Fibroblast of skin of right quadriceps (primary cell): ENCODE data around the gene GNB1L.

Source experiments
- DNase-seq: peaks from one replicate; pipeline ENCODE4 v3.0.0-alpha.2; 2013

Gene GNB1L

DNA sequence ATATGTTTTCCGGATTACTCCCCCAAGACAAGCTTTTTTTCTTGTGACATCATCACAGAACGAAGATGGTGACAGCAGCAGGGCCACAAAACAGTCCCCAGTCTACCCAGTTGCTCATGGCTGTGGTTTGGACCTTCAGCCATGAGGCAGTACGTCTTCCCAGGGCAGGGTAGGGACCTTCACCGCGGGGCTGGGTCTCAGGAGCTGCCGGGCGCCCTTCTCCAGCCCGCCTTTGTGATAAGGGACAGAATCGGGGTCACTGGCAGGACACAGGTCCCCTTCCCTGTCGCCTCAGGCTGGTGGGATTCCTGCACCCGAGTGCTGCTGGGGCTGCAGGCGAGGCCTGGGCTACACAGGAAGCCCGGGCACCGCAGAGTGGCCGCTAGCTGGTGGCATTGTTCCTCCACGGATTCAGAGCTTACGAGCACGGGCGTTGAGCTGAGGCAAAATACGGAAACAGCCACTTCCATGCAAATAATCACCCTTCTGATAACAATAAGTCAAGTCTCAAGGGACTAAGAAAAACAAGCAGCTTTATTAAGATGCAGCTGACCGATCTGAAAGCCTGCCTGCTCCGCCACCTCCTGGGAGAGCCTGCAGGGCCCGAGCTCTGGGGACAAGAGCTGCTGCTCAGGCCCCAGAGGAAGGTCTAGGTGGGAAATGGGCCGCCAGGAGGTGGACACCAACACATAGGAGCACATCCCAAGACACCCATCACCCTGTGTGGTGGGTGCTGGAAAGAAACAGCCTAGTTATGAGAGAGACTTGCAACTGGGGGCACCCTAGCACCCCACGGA lies 81.8 kb downstream of the GNB1L start:
- DNase-seq, result no peak

DNA sequence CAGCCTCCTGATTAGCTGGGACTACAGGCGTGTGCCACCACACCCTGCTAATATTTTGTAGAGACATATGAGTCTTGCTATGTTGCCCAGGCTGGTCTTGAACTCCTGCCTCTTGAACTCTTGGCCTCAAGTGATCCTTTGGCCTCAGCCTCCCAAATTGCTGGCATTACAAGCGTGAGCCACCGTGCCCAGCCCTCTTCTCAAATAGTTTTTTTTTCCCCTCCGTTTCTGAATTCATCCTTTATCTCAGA lies 82.3 kb downstream of the GNB1L start:
- DNase-seq, result no peak

DNA sequence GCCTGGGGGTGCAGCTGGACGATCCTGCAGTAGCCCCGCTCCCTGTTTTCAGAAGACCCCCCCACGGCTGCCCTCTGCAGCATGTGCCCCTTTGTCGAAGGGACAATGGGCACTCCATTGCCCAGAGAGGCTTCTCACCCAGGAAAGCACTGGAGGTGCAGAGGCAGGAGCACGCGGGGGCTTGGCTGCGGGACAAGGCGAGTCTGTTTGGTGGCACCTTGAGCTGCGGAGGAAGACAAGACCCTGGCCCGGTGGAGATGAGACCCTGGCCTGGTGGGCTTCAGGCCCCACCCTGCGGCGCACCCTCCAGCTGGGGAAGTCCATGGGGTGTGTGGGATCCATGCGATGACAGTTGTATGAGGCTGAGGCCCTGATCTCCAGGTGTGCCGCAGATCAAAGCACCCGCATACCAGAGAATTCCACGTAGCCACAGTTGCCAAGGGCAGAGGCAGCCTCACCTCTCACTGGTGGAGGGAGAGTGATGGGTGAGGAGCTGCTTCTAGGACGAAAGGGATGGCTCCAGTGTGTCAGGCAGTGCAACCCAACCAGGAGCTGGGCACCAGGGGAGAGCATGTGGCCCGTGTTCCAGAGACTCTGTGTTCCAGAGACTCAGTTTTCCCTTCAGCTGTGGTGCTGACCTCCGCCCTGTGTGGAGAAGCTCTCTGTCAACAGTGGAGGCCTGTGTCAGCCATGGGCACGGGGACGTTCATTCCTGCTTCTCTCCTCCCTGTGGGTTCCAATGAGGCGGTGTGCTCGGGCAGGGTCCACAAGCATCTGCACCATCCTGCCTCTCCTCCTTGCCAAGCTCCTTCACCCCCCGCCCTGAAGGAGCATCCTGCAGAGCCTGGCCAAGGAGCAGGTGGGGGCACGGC lies 84.1 kb downstream of the GNB1L start:
- DNase-seq, result no peak

DNA sequence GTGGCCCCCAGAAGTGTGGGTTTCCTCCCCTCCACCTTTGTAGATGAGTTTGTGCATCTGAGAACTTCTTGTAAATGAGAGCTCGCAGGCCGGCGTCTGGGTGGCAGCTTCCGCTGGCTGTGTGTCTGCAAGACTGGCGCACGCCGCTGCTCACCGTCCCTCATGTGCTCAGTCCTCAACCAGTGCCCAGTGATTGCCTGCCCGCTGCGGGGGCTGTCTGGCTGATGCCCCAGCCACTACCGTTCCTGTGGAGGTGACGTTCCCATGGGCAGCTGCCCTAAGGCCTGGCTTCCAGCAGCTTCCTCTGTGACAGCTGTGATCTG lies 85.3 kb downstream of the GNB1L start:
- DNase-seq, result no peak

DNA sequence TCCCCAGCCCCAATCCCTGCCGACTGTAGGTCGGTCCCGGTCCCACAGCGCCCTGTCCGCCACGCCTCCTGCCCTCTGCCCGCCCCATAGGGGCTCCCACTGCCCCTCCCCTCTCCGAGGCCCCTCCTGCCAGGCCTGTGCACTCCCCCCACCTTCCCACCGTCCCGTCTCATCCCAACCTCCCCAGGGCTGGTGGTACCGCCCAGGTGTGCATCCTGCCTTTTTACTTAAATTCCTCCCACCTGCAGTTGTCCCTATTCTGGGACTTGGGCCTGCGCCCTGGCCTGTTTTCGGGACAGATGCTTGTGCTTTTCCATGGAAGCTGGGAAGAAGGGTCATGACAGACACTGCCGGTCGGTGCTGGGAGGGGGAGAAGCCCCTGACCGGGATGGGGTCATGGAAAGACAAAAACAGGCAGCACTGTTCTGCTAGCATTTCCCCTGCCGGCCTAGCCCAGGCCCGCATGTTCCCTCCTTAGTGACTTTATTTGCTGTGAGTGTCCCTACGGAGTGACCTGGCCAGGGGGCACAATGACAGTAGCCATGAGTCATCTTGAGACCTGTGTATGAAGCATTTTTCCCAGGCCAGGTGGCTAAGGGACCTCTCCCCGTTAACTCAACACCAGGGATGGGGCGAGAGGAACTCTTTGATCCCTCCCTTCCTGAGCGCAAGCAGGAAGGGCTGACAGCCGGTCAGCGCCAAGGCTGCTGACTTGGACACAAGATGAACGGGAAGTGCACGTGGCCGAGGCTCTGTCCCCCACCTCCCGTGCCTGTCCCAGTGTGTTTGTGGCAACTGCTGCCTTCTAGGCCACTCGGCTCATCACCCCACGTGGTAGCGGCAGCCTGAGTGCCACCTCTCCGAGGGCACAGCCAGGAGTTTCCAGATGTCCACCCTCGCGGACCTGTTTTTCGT lies 87.0 kb downstream of the GNB1L start:
- DNase-seq, result no peak

DNA sequence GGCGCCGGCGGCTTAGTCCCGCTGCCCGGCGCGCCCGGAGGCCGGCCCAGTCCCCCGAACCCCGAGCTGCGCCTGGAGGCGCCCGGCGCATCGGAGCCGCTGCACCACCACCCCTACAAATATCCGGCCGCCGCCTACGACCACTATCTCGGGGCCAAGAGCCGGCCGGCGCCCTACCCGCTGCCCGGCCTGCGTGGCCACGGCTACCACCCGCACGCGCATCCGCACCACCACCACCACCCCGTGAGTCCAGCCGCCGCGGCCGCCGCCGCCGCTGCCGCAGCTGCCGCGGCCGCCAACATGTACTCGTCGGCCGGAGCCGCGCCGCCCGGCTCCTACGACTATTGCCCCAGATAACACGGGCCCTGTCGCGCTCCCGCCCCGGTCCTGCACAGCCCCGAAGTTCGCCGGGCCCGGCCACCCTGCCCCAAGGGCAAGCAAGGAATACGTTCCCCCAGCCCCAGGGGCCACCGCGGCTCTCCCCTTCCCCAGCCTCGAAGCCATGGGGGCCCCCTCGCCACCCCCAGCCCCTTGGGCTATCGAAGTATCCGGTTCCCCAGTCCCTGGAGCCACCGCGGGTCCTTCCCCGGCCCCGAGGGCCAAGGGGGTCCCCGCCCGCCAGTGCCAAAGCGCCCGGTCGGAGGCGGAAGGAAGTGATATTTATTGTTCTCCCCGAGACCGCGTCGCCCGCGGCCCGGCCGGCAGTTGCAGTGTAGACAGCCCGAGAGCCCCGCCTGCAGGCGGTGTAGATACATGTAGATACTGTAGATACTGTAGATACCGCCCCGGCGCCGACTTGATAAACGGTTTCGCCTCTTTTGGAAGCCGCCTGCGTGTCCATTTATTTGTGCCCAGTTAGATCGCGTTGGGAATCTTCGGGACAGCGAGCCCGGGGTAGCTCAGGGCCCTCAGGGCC lies 87.9 kb downstream of the GNB1L start:
- DNase-seq, result no peak

DNA sequence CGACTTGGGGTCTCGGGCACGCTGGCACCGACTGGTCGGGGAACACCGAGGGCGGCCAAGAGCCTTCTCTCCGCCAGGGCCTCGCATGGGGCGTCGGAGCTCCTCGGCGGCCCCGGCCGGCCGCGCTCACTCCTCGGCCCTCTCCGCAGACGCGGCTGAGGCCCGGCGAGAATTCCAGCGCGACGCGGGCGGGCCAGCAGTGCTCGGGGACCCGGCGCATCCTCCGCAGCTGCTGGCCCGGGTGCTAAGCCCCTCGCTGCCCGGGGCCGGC lies 88.5 kb downstream of the GNB1L start:
- DNase-seq, result no peak

DNA sequence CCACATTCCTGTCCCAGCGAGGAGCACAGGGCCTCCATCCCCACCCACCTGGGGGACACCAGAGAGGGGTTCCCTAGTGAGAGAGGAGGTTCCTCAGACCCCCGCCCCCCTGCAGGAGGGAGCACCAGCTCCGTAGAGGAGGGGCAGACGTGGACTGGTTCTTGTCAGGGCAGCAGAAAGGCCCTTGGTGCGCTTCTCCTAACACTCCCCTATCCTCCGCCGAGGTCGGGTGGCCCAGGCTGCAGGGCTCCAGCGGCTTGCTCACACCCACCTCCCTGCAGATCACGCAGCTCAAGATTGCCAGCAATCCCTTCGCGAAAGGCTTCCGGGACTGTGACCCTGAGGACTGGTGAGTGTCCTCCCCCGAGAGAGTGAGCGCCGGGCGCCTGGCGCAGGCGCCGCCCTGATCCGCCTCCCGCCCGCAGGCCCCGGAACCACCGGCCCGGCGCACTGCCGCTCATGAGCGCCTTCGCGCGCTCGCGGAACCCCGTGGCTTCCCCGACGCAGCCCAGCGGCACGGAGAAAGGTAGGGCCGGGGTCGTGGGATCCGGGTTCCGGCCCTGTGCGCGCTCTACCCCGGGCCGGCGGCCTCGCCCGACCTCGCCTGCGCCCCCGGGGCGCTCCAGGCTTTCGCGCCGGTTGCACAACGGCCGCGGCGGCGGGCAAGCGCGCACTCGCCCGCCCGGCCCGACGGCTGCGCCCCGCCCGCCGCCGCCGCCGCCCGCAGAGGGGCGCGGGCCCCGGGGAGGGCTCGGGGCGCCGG lies 89.0 kb downstream of the GNB1L start:
- no peak for DNase-seq

DNA sequence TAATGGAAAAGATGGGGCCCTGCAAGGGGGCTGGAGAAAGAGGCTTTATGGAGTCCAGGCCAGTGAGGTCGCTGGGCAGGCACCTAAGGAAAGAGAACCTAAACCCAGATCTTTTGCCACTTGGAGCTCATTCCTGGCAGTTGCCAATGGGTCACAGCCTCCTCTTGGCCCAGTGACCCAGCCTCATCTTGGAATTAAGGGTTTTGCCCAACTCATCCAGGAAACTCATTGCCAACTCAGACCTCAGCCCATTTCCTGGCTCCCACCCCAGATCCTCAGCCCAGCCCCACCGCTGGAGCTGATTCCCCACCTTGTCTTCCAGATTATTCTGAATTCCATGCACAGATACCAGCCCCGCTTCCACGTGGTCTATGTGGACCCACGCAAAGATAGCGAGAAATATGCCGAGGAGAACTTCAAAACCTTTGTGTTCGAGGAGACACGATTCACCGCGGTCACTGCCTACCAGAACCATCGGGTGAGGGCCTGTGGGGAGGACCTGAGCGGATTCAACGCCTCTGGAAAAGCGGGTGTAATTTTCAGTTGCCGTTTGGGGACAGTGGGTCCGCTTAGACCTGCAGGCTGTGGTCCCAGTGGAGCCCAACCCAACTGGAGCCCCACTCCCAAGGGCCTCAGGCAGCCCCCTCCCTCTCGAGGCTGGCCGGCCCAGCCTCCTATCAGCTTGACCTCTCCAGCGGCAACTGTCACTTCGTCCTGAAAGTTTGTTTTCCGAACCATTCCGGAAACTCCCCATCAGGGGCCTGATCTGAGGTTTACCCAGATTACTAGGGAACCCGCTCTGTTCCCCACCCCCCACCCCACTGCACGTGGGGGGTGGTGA lies 89.8 kb downstream of the GNB1L start:
- DNase-seq, result no peak

DNA sequence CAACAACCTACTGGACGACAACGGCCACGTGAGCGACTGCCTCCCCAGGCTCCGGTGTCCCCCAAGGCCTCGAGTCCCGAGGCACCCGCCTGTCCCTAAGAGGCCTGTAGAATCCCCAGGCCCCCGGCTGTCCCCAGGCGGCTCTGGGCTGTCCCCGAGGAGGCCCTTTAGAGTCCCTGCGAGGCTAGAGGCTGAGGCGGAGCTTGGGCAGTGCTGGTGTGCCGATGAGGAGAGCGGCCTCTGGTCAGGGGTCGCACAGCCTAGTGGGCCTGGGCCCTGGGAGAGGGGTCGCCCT lies 90.4 kb downstream of the GNB1L start:
- no peak for DNase-seq

DNA sequence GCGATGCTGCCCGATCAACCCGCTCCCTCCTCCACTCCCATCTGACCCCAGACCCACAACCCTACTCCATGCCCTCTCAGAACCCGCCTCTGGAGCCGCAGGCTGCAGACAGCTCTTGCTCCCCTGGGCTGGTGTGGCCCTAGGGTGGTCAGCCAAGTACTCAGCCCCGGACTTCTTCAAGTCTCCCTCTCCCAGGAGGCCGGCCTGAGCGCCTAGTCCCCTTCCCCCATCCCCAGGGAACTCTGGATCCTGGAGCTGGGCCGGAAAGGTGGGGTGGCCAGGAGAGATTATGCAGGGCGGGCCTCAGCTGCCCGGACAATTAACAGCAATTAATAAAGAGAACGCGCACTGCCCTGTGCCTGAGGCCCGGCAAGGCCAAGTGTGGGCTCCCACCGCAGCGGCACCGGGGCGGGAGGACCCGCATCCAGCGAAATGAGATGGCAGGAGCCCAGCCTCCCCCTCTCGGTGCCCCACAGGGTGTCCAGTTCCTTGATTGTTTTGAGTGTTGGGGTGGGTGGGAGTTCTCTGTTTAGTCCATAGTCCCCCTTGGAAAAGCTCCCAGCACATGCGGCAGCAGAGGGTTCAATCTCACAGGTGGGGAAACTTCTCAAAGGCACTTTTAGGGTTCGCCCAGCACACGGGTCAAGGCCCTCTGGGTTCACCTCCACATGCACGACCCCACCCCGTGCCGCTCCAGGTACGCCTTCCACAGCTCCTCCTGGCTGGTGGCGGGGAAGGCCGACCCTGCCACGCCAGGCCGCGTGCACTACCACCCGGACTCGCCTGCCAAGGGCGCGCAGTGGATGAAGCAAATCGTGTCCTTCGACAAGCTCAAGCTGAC lies 91.0 kb downstream of the GNB1L start:
- DNase-seq, result no peak

DNA sequence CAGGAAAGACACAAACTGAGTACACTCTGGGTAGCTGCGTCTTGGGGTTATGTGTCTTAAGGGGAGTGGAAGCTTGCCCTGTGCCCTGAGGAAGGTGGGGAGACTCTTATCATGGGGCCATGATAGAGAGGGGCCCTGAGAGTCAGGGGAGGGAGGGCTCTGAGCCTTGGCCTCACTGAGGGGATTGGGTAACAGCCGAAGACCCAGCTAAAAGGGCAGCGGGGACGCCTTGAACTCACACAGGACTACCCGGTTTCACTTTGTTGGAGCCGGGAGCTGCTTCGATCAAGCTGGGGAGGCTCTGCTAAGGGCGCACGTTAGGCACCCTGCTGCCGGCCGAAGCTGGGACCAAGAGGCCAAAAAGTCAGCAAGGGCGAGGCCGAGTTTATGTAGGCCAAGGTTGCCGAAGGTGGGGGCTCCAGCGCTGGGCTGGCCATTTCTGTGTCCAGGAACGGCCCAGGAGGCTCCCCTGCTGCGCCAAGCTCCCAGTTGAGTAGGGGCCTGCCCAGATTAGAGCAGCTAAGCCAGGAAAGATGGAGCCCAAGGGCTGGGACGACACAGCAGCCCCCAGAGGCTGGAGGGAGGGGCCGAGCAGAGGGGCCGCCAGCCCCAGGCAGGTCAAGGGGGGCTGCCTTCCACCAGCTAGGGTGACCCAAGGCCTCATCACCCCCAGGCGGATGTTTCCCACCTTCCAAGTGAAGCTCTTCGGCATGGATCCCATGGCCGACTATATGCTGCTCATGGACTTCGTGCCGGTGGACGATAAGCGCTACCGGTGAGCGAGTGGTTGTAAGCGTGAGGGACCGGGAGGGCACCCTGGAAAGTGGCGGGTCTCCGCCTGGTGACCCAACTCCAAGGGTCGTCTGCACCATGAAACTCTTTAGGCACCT lies 91.9 kb downstream of the GNB1L start:
- DNase-seq, result no peak

DNA sequence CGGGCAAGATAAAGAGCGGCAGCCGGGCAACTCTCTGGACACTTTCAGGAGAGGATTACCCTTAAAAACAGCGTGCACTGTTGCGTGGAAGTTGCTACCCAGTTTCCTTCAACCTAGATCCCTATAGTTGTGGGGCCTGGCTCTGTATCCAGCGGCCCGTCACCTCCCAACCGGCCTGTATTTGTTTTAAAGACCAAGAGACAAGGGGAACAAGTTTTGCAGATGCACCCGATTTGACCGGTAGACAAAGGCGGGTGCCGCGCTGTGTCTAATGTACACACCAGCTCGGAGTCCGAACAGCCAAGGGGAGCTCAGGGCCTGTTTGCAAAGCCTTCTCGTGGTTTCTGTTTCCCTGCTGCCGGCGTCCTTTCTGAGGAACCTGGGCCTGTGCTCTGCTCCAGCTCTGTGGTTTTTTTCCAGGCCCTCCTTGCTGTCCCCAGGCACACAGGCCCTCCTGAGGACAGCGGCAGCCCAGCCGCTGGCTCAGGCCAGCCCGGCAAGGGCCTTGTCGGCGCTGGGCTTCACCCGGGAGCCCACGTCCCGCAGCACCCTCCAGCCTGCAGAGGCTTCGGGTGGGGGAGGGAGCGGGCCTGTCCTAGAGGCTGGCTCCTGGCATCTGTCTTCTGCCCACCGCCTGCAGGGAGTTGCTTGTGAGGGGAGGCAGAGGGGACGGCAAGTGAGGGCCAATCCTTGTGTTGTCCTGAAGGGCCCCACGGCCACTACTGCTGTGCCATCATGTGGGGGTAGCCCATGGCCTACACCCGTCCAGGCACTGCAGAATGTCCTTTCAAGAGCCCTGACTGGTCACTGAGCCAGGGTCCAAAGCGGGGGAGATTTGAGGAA lies 92.7 kb downstream of the GNB1L start:
- DNase-seq, result peak; percentile 17

DNA sequence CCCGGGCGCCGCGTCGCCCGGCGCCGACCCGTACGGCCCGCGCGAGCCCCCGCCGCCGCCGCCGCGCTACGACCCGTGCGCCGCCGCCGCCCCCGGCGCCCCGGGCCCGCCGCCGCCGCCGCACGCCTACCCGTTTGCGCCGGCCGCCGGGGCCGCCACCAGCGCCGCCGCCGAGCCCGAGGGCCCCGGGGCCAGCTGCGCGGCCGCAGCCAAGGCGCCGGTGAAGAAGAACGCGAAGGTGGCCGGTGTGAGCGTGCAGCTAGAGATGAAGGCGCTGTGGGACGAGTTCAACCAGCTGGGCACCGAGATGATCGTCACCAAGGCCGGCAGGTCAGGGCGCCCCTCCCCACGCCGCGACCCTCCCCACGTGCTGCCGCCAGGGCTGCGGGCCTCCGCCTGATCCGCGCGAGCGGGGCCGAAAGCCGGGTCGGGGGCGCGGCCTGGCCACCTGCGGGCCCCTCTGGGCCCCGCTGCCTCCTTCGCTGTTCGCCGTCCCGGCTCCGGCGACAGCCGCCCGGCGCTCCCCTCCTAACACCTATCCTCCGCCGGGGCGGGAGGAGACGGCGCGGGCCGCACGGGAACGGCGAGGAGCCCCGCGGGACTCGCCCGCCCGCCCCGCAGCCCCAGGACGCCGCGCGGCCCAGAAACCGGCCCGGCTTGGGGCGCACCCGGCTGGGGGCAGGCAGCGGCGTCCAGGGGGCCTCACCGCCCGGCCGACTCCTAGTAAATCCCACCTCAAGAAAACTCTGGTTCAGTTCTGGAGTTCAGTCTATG lies 93.5 kb downstream of the GNB1L start:
- no peak for DNase-seq

DNA sequence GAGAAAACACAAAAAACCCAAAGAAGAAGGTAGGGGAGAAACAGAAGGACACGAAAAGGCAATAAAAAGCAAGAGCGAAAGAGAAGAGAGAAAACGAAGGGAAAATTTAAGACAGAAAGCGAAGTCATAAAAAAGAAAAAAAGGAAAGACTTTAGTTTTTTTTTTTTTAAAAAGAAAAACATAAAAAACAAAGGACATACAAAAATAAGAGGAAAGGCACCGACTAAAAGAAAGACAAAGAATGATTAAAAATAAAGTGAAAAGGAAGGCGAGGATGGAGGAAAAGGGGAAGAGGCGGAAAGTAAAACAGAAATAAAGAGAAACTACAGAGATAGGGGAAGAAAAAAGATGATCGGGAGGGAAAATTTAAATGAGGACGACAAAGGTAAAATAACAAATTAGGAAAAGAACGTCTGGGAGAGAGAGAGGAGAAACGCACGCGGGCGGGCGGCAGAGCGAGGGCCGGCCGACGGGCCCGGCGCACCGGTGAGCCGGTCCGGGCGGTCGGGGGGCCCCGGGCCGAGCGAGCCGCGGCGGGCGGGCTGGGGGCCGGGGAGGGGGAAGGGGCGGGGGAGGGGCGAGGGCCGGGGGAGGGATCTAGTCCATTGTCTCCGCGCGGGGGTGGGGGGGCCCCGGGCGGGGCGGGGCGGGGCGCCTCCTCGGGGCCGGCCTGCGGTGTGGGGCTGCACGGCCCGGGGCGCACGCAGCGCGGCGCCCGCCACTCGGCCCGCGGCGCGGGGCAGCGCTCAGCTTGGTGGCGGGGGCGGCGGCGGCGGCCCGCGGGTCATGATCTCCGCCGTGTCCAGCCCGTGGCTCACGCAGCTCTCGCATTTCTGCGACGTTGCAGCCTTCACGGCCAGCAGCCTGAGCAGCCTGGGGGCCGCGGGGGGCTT lies 94.4 kb downstream of the GNB1L start, which contains the start of gene TBX1:
Gene TBX1, plus strand, starts transcription at position 721 of the 893 bp plus-strand sequence. Its CDS starts 66 bp downstream, at position 787.
- no peak for DNase-seq

DNA sequence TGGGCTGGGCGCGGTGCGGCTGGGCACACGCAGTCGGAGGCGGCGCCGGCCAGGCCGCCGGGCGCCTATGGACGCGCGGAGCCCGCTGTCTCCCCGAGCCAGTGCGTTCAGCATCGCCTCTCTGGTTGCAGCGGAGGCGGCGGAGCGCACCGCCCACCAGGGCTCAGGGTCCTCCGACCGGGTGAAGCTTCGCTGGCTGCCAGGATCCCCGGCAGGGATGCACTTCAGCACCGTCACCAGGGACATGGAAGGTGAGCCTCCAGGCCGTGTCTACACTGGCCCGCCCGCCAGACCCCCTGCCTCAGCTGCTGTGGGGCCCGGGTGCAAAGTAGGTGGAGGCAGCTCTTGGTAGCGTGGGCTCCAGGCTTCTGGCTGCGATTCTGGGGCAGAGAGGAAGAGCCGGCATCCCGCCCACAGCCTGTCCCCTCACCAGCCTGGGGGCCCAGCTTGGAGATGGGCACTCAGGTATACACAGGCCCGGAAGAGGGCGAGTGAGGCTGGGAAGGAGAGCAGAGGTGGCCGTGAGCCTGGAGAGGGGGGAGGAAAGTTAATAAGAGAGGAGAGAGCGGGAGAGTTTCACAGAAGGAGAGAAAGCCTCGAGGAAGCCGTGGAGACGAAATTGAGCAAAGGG lies 95.1 kb downstream of the GNB1L start:
- no peak for DNase-seq
